SK-N-SH (cell line): ENCODE results near the gene SDK1. TPM values are rescaled to one million over a fixed set of nuclear protein-coding genes. Genes with fewer than 3 reads are reported as not detected.

ENCODE experiments used
- CTCF ChIA-PET: fragments of 300-600, 350-600 bp; formaldehyde crosslinking; extraction: SDS; loops from one replicate; lab custom pipeline; 2021; lab: Yijun Ruan, JAX
- POLR2A ChIA-PET: fragments of 350-600 bp; sonication (Branson Sonifier 250); formaldehyde crosslinking; extraction: SDS; loops from one replicate; lab custom pipeline; 2020; ENCODE audit warnings: antibody characterized with exemption, inconsistent platforms; lab: Yijun Ruan, JAX
- DNase-seq: peaks from one replicate; pipeline ENCODE4 v3.0.0; 2012
- H2AFZ ChIP-seq: fragments of 200-600 bp; sonication (generic); 2 replicates; pipeline ENCODE4 v1.8.1; 2016; ENCODE audit warnings: antibody characterized with exemption, mild to moderate bottlenecking, low read depth
- H3F3A ChIP-seq: fragments of 200-600 bp; sonication (generic); replicated peaks from 2 replicates; pipeline ENCODE3; 2016; ENCODE audit warnings: antibody characterized with exemption, mild to moderate bottlenecking; ENCODE audit not compliant: insufficient read depth
- H3K27ac ChIP-seq, 2 experiments: fragments of 200-500 bp in 1 of 2; fragments of 200-600 bp in 1 of 2; sonication (Bioruptor generic) in 1 of 2; sonication (generic), shearing (Covaris generic) in 1 of 2; 2 replicates each; pipeline versions ENCODE4 v1.5.1 to v1.6.1; 2014 to 2016; ENCODE audit warnings: low read depth in 2 of 2, inconsistent platforms in 1 of 2, low read length in 1 of 2, mild to moderate bottlenecking in 1 of 2, mixed read lengths in 1 of 2
- H3K27me3 ChIP-seq: fragments of 200-600 bp; sonication (generic), shearing (Covaris generic); 2 replicates; pipeline ENCODE4 v1.6.1; 2016; ENCODE audit warnings: mixed run types; ENCODE audit not compliant: insufficient read depth
- H3K36me3 ChIP-seq, 2 experiments: fragments of 200-500 bp in 1 of 2; fragments of 200-600 bp in 1 of 2; sonication (Bioruptor generic) in 1 of 2; sonication (generic) in 1 of 2; replicated peaks in 1 of 2; 2 replicates each; pipeline versions ENCODE3 to v1.5.1; 2014 to 2016; ENCODE audit warnings: low read length in 1 of 2, mild to moderate bottlenecking in 1 of 2; ENCODE audit not compliant: insufficient read depth in 2 of 2, control insufficient read depth in 1 of 2
- H3K4me1 ChIP-seq, 2 experiments: fragments of 200-500 bp in 1 of 2; fragments of 200-600 bp in 1 of 2; sonication (Bioruptor generic) in 1 of 2; sonication (generic), shearing (Covaris generic) in 1 of 2; 2 replicates each; pipeline versions ENCODE4 v1.5.1 to v1.6.1; 2014 to 2016; ENCODE audit warnings: low read depth in 1 of 2, low read length in 1 of 2, mixed run types in 1 of 2; ENCODE audit not compliant: insufficient read depth in 2 of 2, control insufficient read depth in 1 of 2
- H3K4me2 ChIP-seq: fragments of 200-600 bp; sonication (generic), shearing (Covaris generic); 2 replicates; pipeline ENCODE4 v1.6.1; 2017; ENCODE audit warnings: mixed run types
- H3K4me3 ChIP-seq, 2 experiments: fragments of 200-500 bp in 1 of 2; fragments of 200-600 bp in 1 of 2; sonication (Bioruptor generic) in 1 of 2; sonication (generic), shearing (Covaris generic) in 1 of 2; 2 replicates each; pipeline versions ENCODE4 v1.5.1 to v1.8.1; 2014 to 2016; ENCODE audit warnings: low read depth in 2 of 2, inconsistent platforms in 1 of 2, low read length in 1 of 2, mild to moderate bottlenecking in 1 of 2, mixed read lengths in 1 of 2, moderate library complexity in 1 of 2
- H3K79me2 ChIP-seq: fragments of 200-600 bp; sonication (generic); 2 replicates; pipeline ENCODE4 v1.8.1; 2017; ENCODE audit warnings: mild to moderate bottlenecking; ENCODE audit not compliant: insufficient read depth
- H3K9ac ChIP-seq: fragments of 200-600 bp; sonication (generic); 2 replicates; pipeline ENCODE4 v1.6.1; 2017; ENCODE audit warnings: mixed run types
- H3K9me2 ChIP-seq: fragments of 200-600 bp; sonication (generic); 2 replicates; pipeline ENCODE4 v1.6.1; 2017; ENCODE audit warnings: mixed run types
- H3K9me3 ChIP-seq: fragments of 200-600 bp; sonication (generic); 2 replicates; pipeline ENCODE4 v1.6.1; 2017; ENCODE audit warnings: mixed run types, mild to moderate bottlenecking, moderate library complexity
- H4K20me1 ChIP-seq: fragments of 200-600 bp; sonication (generic); 2 replicates; pipeline ENCODE4 v1.6.1; 2017; ENCODE audit warnings: mild to moderate bottlenecking, mixed run types; ENCODE audit not compliant: insufficient read depth
- EP300 ChIP-seq, 2 experiments: IDR thresholded peaks; 2 replicates each; pipeline versions ENCODE4 v1.4.0 to v1.6.1; 2012; ENCODE audit warnings: borderline replicate concordance in 1 of 2, low read depth in 1 of 2, low read length in 1 of 2
- MXI1 ChIP-seq: IDR thresholded peaks from 2 replicates; pipeline ENCODE4 v1.6.1; 2012; ENCODE audit warnings: mild to moderate bottlenecking, low read depth, low read length, improper control_type of control experiment
- NRF1 ChIP-seq: IDR thresholded peaks from 2 replicates; pipeline ENCODE4 v1.6.1; 2012; ENCODE audit warnings: low read depth, mild to moderate bottlenecking, low read length
- POLR2AphosphoS5 ChIP-seq: IDR thresholded peaks from 2 replicates; pipeline ENCODE4 v1.6.1; 2012; ENCODE audit warnings: low read depth, low read length
- RAD21 ChIP-seq: IDR thresholded peaks from 2 replicates; pipeline ENCODE4 v1.6.1; 2012; ENCODE audit warnings: mild to moderate bottlenecking, low read length
- REST ChIP-seq: IDR thresholded peaks from 2 replicates; pipeline ENCODE4 v1.6.1; 2012; ENCODE audit warnings: mild to moderate bottlenecking, low read depth, low read length, moderate library complexity
- SMC3 ChIP-seq: IDR thresholded peaks from 2 replicates; pipeline ENCODE4 v1.6.1; 2012; ENCODE audit warnings: low read depth, low read length, improper control_type of control experiment
- TCF12 ChIP-seq: IDR thresholded peaks from 2 replicates; pipeline ENCODE4 v1.4.0; 2012
- USF1 ChIP-seq: IDR thresholded peaks from 2 replicates; pipeline ENCODE4 v1.4.0; 2012; ENCODE audit warnings: low read depth, borderline replicate concordance
- YY1 ChIP-seq: IDR thresholded peaks from 2 replicates; pipeline ENCODE4 v1.4.0; 2012; ENCODE audit warnings: low read depth, mild to moderate bottlenecking
- WGBS: methylation state at CpG from one replicate; pipeline ENCODE4 v1.1.6; 2017; ENCODE audit warnings: low lambda C conversion rate; 5-methylcytosine and 5-hydroxymethylcytosine counted together
- polyA plus RNA-seq, 3 experiments: library from polyadenylated mRNA; depleted of rRNA; stranded (reverse); fragments of >200 nt; gene quantifications; 2 replicates each; pipeline ENCODE4 v1.2.3, GENCODE V29; 2012
- TF ChIP-seq, protein P1 (sequence below): IDR thresholded peaks from 2 replicates; pipeline ENCODE4 v1.4.0; 2012; ENCODE audit warnings: low read depth
- TF ChIP-seq, protein P2 (sequence below): fragments of 200-600 bp; sonication (generic); IDR thresholded peaks from 2 replicates; pipeline ENCODE4 v1.6.1; 2017; ENCODE audit warnings: antibody characterized with exemption, mild to moderate bottlenecking, moderate library complexity

Gene SDK1
- polyA plus RNA-seq, 1 of the 3 experiments (the other 2 are of a cell fraction) = 1.2 TPM

- Histone ChIP-seq H3K27me3 (no peaks in the 10 kb centered on the region), H3K36me3 (no peaks in the 10 kb centered on the region), H3K4me1 (peaks cover 0 to 7% of the 10 kb centered on the region in 2 experiments; a peak in 1 of 4 replicates), H3K79me2 (no peaks in the 10 kb centered on the region), H3K4me3 (no peak overlapping the region; a peak in 1 of 4 replicates), H3K9ac (no peak overlapping the region), H2AFZ (no peak overlapping the region), H3K9me3 (no peaks in the 10 kb centered on the region), H3F3A (no peaks in the 10 kb centered on the region), H3K27ac (no peak overlapping the region), H4K20me1 (no peaks in the 10 kb centered on the region), H3K9me2 (no peaks in the 10 kb centered on the region), H3K4me2 (no peak overlapping the region)
- peak; percentile 62 for DNase-seq
- ChIA-PET CTCF (interaction anchor here (0.6 to 2.7 kb wide), 23 partner anchors 10 to 597 kb away, joined by 3 to 14 read pairs (median 4); partner anchors contain the start of gene SDK1), POLR2A (no interaction called here)
- TF ChIP-seq, protein P1, sequence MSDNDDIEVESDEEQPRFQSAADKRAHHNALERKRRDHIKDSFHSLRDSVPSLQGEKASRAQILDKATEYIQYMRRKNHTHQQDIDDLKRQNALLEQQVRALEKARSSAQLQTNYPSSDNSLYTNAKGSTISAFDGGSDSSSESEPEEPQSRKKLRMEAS = no peak
- TF ChIP-seq TCF12 (no peak), RAD21 (peak; percentile 79), REST (no peak), EP300 (IDR thresholded peaks at IDR 0.05; ENCODE audit: borderline replicate concordance in 1 of 2, low read depth in 1 of 2, low read length in 1 of 2) (no peak), SMC3 (peak; percentile 84), NRF1 (peak; percentile 5; the same call in 1 of the 2 replicates), POLR2AphosphoS5 (no peak), USF1 (no peak), MXI1 (peak; percentile 25; the same call in 1 of the 2 replicates), YY1 (no peak)
- TF ChIP-seq, protein P2, sequence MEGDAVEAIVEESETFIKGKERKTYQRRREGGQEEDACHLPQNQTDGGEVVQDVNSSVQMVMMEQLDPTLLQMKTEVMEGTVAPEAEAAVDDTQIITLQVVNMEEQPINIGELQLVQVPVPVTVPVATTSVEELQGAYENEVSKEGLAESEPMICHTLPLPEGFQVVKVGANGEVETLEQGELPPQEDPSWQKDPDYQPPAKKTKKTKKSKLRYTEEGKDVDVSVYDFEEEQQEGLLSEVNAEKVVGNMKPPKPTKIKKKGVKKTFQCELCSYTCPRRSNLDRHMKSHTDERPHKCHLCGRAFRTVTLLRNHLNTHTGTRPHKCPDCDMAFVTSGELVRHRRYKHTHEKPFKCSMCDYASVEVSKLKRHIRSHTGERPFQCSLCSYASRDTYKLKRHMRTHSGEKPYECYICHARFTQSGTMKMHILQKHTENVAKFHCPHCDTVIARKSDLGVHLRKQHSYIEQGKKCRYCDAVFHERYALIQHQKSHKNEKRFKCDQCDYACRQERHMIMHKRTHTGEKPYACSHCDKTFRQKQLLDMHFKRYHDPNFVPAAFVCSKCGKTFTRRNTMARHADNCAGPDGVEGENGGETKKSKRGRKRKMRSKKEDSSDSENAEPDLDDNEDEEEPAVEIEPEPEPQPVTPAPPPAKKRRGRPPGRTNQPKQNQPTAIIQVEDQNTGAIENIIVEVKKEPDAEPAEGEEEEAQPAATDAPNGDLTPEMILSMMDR = peak; percentile 94
- 56% methylated on average over 10 of the region's 10 CpGs for WGBS
These were observed 596.6 kb downstream of the SDK1 start for GRCh38 chr7:3897430-3898372.
